Gastrocnemius medialis (tissue), 4 donors: ENCODE measurements around the gene UBE2L3. TPM values are rescaled to one million over a fixed set of nuclear protein-coding genes. Genes with fewer than 3 reads are reported as not detected.
"Not testable (repeated sequence)": the region's sequence is repeated elsewhere in the genome, so short reads cannot be mapped to it uniquely, and the experiment has no call there.

Experiments used
- ATAC-seq, 2 donors: fragments of 150-250 bp; one replicate each; pipeline ENCODE4 v1.9.1; 2016
- DNase-seq, 2 donors: peaks; one replicate each; pipeline ENCODE4 v3.0.0-alpha.2; 2019
- H3K27ac ChIP-seq, 4 donors: fragments of 200-600 bp; sonication (generic); 1 replicate in 1 of 4; 2 replicates in 3 of 4; pipeline ENCODE4 v1.5.1; 2016 to 2018; ENCODE audit warnings: mild to moderate bottlenecking in 2 of 4, moderate library complexity in 1 of 4
- H3K27me3 ChIP-seq, 3 donors: fragments of 200-600 bp; sonication (generic) in 2 of 3; 1 replicate in 1 of 3; 2 replicates in 2 of 3; pipeline versions ENCODE4 v1.5.1 to v1.6.0; 2016 to 2019; ENCODE audit warnings: mild to moderate bottlenecking in 1 of 3, moderate library complexity in 1 of 3
- H3K36me3 ChIP-seq, 2 donors: fragments of 200-600 bp; sonication (generic) in 1 of 2; one replicate each; pipeline ENCODE4 v1.5.1; 2017 to 2018
- H3K4me1 ChIP-seq, 2 donors: fragments of 200-600 bp; sonication (generic) in 1 of 2; one replicate each; pipeline ENCODE4 v1.5.1; 2016 to 2017; ENCODE audit warnings: mild to moderate bottlenecking in 2 of 2
- H3K4me3 ChIP-seq, 4 donors: fragments of 200-600 bp; sonication (generic) in 3 of 4; 1 replicate in 1 of 4; 2 replicates in 3 of 4; pipeline ENCODE4 v1.5.1; 2016 to 2019; ENCODE audit warnings: mild to moderate bottlenecking in 2 of 4
- H3K9me3 ChIP-seq, 3 donors: fragments of 200-600 bp; sonication (generic) in 2 of 3; 1 replicate in 1 of 3; 2 replicates in 2 of 3; pipeline ENCODE4 v1.5.1; 2016 to 2019
- CTCF ChIP-seq, 5 experiments: fragments of 450-650 bp in 3 of 5; fragments of 200-600 bp in 2 of 5; sonication (generic) in 2 of 5; IDR thresholded peaks in 4 of 5; conservative IDR thresholded peaks in 1 of 5; 1 replicate in 4 of 5; 2 replicates in 1 of 5; pipeline ENCODE4 v1.5.1; 2016 to 2019; ENCODE audit warnings: antibody characterized with exemption in 5 of 5, mild to moderate bottlenecking in 3 of 5, moderate library complexity in 3 of 5
- POLR2A ChIP-seq, 2 donors: fragments of 450-650 bp; IDR thresholded peaks; one replicate each; pipeline ENCODE4 v1.6.1; 2017; ENCODE audit warnings: antibody characterized with exemption in 2 of 2, mild to moderate bottlenecking in 2 of 2, moderate library complexity in 2 of 2
- in situ Hi-C, 4 donors: fragments of 200-750 bp; cut with MboI; loops; one replicate each; pipeline versions ENCODE4 v1.15.0 to v1.8.0; 2017; ENCODE audit warnings: low sequenced_read_pairs in 4 of 4
- intact Hi-C: fragments of 100-400 bp; cut with DNase I; formaldehyde crosslinking; loops from one replicate; pipeline ENCODE4 v1.15.1; 2023; ENCODE audit warnings: low total_unique reads
- total RNA-seq, 4 donors: library from RNA; depleted of rRNA; stranded (reverse); fragments of >200 nt; gene quantifications; one replicate each; pipeline versions ENCODE4 v1.1.0 to v1.2.3, GENCODE V29; 2016

The UBE2L3 gene
- total RNA-seq, 4 donors from 2014 or later, result 61.5 to 88.7 (median 70.5) TPM

- DNase-seq, result no peak
- in situ Hi-C loops, result no loop called here
- no peaks in the 10 kb centered on the region for H3K27me3 ChIP-seq
- H3K4me3 ChIP-seq, result no peak overlapping the region
- ATAC-seq, result no peak
- TF ChIP-seq CTCF (IDR thresholded peaks at IDR 0.05 in 4 of 5, conservative IDR thresholded peaks at IDR 0.05 in 1 of 5) (no peak), POLR2A (IDR thresholded peaks at IDR 0.05) (no peak)
- H3K9me3 ChIP-seq, result no peaks in the 10 kb centered on the region
- H3K4me1 ChIP-seq, result peaks cover 4 to 11% of the 10 kb centered on the region in 2 donors
- no peak overlapping the region for H3K27ac ChIP-seq
- peaks cover 0 to 6% of the 10 kb centered on the region in 2 donors for H3K36me3 ChIP-seq
- intact Hi-C loops, result no loop called here
Measured at GRCh38 chr22:21605887-21606564, 38.5 kb downstream of the UBE2L3 start.

GRCh38 chr22:21606775-21607174 lies 39.3 kb downstream of the UBE2L3 start:
- no peak for ATAC-seq
- Histone ChIP-seq H3K4me1 (peaks cover 4 to 11% of the 10 kb centered on the region in 2 donors), H3K27ac (no peak overlapping the region), H3K9me3 (no peaks in the 10 kb centered on the region), H3K27me3 (no peaks in the 10 kb centered on the region), H3K4me3 (no peak overlapping the region), H3K36me3 (peaks cover 0 to 13% of the 10 kb centered on the region in 2 donors)
- in situ Hi-C loops (no loop called here), intact Hi-C loops (no loop called here)
- TF ChIP-seq CTCF (IDR thresholded peaks at IDR 0.05 in 4 of 5, conservative IDR thresholded peaks at IDR 0.05 in 1 of 5), result no peak
- no peak for TF ChIP-seq POLR2A (IDR thresholded peaks at IDR 0.05)
- no peak for DNase-seq

- Histone ChIP-seq H3K4me1 (peaks cover 4 to 11% of the 10 kb centered on the region in 2 donors), H3K36me3 (peaks cover 0 to 14% of the 10 kb centered on the region in 2 donors)
- H3K27me3 ChIP-seq, DNase-seq, ATAC-seq, H3K4me3 ChIP-seq, in situ Hi-C loops, H3K27ac ChIP-seq, intact Hi-C loops, H3K9me3 ChIP-seq: not testable (repeated sequence)
Measured at GRCh38 chr22:21609556-21610157, 42.1 kb downstream of the UBE2L3 start.

- TF ChIP-seq POLR2A (IDR thresholded peaks at IDR 0.05) (no peak), CTCF (IDR thresholded peaks at IDR 0.05 in 4 of 5, conservative IDR thresholded peaks at IDR 0.05 in 1 of 5) (no peak)
- no peaks in the 10 kb centered on the region for H3K27me3 ChIP-seq
- peaks cover 0 to 14% of the 10 kb centered on the region in 2 donors for H3K36me3 ChIP-seq
- peaks cover 4 to 11% of the 10 kb centered on the region in 2 donors for H3K4me1 ChIP-seq
- ATAC-seq (no peak), DNase-seq (no peak)
- intact Hi-C loops (no loop called here), in situ Hi-C loops (no loop called here)
- no peaks in the 10 kb centered on the region for H3K9me3 ChIP-seq
- no peak overlapping the region for H3K27ac ChIP-seq
- H3K4me3 ChIP-seq, result no peak overlapping the region
Measured at GRCh38 chr22:21611210-21611977, 43.9 kb downstream of the UBE2L3 start.

- Histone ChIP-seq H3K27me3 (no peaks in the 10 kb centered on the region), H3K4me1 (no peaks in the 10 kb centered on the region), H3K9me3 (no peaks in the 10 kb centered on the region), H3K4me3 (no peak overlapping the region), H3K36me3 (peaks cover 0 to 14% of the 10 kb centered on the region in 2 donors), H3K27ac (no peak overlapping the region)
- ATAC-seq (no peak), DNase-seq (no peak)
- no peak for TF ChIP-seq POLR2A (IDR thresholded peaks at IDR 0.05)
- TF ChIP-seq CTCF (IDR thresholded peaks at IDR 0.05 in 4 of 5, conservative IDR thresholded peaks at IDR 0.05 in 1 of 5), result no peak
- in situ Hi-C loops (no loop called here), intact Hi-C loops (no loop called here)
Measured at GRCh38 chr22:21612858-21613257, 45.3 kb downstream of the UBE2L3 start.
